OCI-LY3 (cell line): ENCODE results near the gene TMEM218.

Experiments used
- CTCF ChIP-seq: fragments of 200-600, 300-600 bp; sonication (generic); IDR thresholded peaks from 2 replicates; pipeline ENCODE4 v1.5.1; 2014; ENCODE audit warnings: antibody characterized with exemption, low read length, low read depth
- EZH2phosphoT487 ChIP-seq: fragments of 200-600 bp; shearing (Covaris generic); IDR thresholded peaks from 2 replicates; pipeline ENCODE4 v1.6.1; 2018; ENCODE audit warnings: antibody characterized with exemption, mixed run types, low read depth

GRCh38 chr11:125085301-125086081 lies 25.9 kb downstream of the TMEM218 start:
- TF ChIP-seq CTCF (peak; percentile 28), EZH2phosphoT487 (no peak)
